ENCODE measurements around the gene SMCO4.
"Not testable (repeated sequence)": the region's sequence is repeated elsewhere in the genome, so short reads cannot be mapped to it uniquely, and the experiment has no call there.

SMCO4 gene

GRCh38 chr11:93543292-93543977 is at the start of gene SMCO4:
Gene SMCO4 (minus strand): TSS chr11:93543391. CDS start chr11:93479189, 64,202 bp downstream.
- peak; percentile 43 for DNase-seq

GRCh38 chr11:93591247-93591898 is 48.2 kb upstream of the SMCO4 start:
- DNase-seq: no peak

GRCh38 chr11:93589347-93589746 is 46.2 kb upstream of the SMCO4 start:
- DNase-seq: no peak

GRCh38 chr11:93587858-93588581 is 44.8 kb upstream of the SMCO4 start:
- DNase-seq: no peak

GRCh38 chr11:93587425-93587824 is 44.2 kb upstream of the SMCO4 start:
- DNase-seq: not testable (repeated sequence)

GRCh38 chr11:93585758-93586157 is 42.6 kb upstream of the SMCO4 start:
- DNase-seq: no peak

GRCh38 chr11:93583490-93583889 is 40.3 kb upstream of the SMCO4 start:
- no peak for DNase-seq

GRCh38 chr11:93579187-93579751 is 36.1 kb upstream of the SMCO4 start:
- no peak for DNase-seq

GRCh38 chr11:93577286-93577685 is 34.1 kb upstream of the SMCO4 start:
- no peak for DNase-seq

- not testable (repeated sequence) for DNase-seq
Observed at GRCh38 chr11:93576870-93577269, 33.7 kb upstream of the SMCO4 start.

GRCh38 chr11:93574638-93575220 is 31.5 kb upstream of the SMCO4 start:
- no peak for DNase-seq

- no peak for DNase-seq
Observed at GRCh38 chr11:93573184-93573583, 30.0 kb upstream of the SMCO4 start.

GRCh38 chr11:93572621-93573020 is 29.4 kb upstream of the SMCO4 start:
- DNase-seq: no peak

GRCh38 chr11:93572171-93572570 is 29.0 kb upstream of the SMCO4 start:
- DNase-seq: no peak

- no peak for DNase-seq
Observed at GRCh38 chr11:93571612-93572011, 28.4 kb upstream of the SMCO4 start.

GRCh38 chr11:93570759-93571413 is 27.7 kb upstream of the SMCO4 start:
- no peak for DNase-seq

GRCh38 chr11:93569496-93569895 is 26.3 kb upstream of the SMCO4 start:
- DNase-seq: no peak

GRCh38 chr11:93568726-93569125 is 25.5 kb upstream of the SMCO4 start:
- DNase-seq: no peak

- DNase-seq: no peak
Observed at GRCh38 chr11:93567401-93567895, 24.3 kb upstream of the SMCO4 start.

GRCh38 chr11:93564895-93565294 is 21.7 kb upstream of the SMCO4 start:
- no peak for DNase-seq

- DNase-seq: no peak
Observed at GRCh38 chr11:93563857-93564256, 20.7 kb upstream of the SMCO4 start.

GRCh38 chr11:93560199-93560932 is 17.2 kb upstream of the SMCO4 start:
- no peak for DNase-seq
